BJ (cell line): ENCODE data around the gene COMMD2. TPM values are rescaled to one million over a fixed set of nuclear protein-coding genes. Genes with fewer than 3 reads are reported as not detected.

Experiments
- CTCF ChIA-PET: fragments of 350-600 bp; formaldehyde crosslinking; extraction: SDS; loops from one replicate; lab custom pipeline; 2021; ENCODE audit warnings: antibody characterized with exemption, inconsistent platforms; lab: Yijun Ruan, JAX
- POLR2A ChIA-PET: fragments of 300-600 bp; sonication (Branson Sonifier 250); formaldehyde crosslinking; extraction: SDS; loops from one replicate; lab custom pipeline; 2021; ENCODE audit warnings: antibody characterized with exemption; lab: Charles Lee
- DNase-seq: peaks from one replicate; pipeline ENCODE4 v3.0.0-alpha.2; 2011; ENCODE audit warnings: low read depth
- H3K27me3 ChIP-seq: 2 replicates; pipeline ENCODE4 v1.6.0; 2011; ENCODE audit warnings: low read length; ENCODE audit not compliant: control insufficient read depth, insufficient read depth
- H3K36me3 ChIP-seq: 2 replicates; pipeline ENCODE4 v1.5.1; 2011; ENCODE audit warnings: low read length; ENCODE audit not compliant: control insufficient read depth, insufficient read depth
- H3K4me3 ChIP-seq: 2 replicates; pipeline ENCODE4 v1.5.1; 2011; ENCODE audit warnings: low read depth, mild to moderate bottlenecking, control low read depth, low read length
- CTCF ChIP-seq: IDR thresholded peaks from 2 replicates; pipeline ENCODE4 v1.5.1; 2011; ENCODE audit warnings: low read depth, mild to moderate bottlenecking, control low read depth, inconsistent platforms, low read length, moderate library complexity; ENCODE audit not compliant: insufficient read depth
- polyA plus RNA-seq: library from polyadenylated mRNA; depleted of rRNA; stranded (reverse); fragments of >200 nt; gene quantifications from 2 replicates; pipeline ENCODE4 v1.2.3, GENCODE V29; 2011; rRNA removed
- small RNA-seq: library from RNA; depleted of rRNA; stranded (forward); fragments of <200 nt; gene quantifications from one replicate; pipeline ENCODE3, GENCODE V24; 2012; ENCODE audit warnings: low replicate concordance, low read depth; ENCODE audit not compliant: insufficient read length

The COMMD2 gene
- polyA plus RNA-seq, 1 experiment = 31.2 TPM

GRCh38 chr3:149702691-149703441 lies 49.4 kb downstream of the COMMD2 start:
- ChIA-PET POLR2A (interaction anchor here (0.6 kb wide), 1 partner anchor 99 kb away, joined by 20 read pairs; no protein-coding TSS in a partner anchor), CTCF (interaction anchor here (0.6 to 5.1 kb wide), 4 partner anchors 15 to 190 kb away, joined by 3 to 25 read pairs (median 4); no protein-coding TSS in a partner anchor)
- peak; percentile 92 for DNase-seq
- Histone ChIP-seq H3K4me3 (no peak overlapping the region), H3K36me3 (no peaks in the 10 kb centered on the region), H3K27me3 (no peaks in the 10 kb centered on the region)
- no peak for TF ChIP-seq CTCF

- CTCF ChIA-PET = interaction anchor here (0.6 to 1.6 kb wide), 2 partner anchors 133 to 164 kb away, joined by 4 to 5 read pairs; no protein-coding TSS in a partner anchor
- no peak overlapping the region for H3K4me3 ChIP-seq
- DNase-seq = no peak
Observed at GRCh38 chr3:149701977-149702350, 50.3 kb downstream of the COMMD2 start.

DNA sequence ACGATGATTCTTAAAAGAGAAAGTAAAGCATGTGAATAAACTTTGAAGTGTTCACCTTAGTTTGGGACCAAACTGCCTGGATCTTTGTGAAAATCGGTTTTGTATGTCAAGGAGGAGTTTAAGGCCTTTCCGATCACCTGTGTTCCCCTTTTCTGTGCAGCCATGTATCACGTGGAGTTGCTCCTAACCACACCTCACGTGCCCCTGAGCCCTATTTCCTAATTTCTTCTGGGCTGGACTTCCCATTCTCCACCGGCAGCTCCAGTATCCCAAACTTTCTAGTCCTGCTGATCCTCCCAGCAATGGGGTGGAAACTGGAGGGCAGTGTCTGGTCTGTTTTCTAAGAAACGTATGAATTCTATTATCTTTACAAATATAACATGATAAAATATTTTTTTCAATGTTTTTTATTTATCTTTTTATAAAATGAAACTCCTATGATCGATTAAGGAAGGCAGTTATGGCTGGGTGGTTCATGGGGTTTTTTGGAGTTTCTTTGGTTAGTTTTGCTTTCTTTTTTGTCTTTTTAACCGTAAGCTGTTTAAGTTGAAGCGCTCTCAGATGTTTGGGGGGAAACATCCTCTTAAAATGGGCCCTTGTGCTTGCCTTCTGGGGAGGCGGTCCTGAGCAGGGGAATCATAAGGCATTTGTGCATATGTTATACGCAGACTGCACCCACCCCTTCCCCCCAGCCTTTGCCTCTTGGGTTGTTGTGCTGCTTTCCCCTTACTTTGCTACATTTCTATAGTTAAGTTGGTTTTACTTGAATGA lies 50.9 kb downstream of the COMMD2 start:
- CTCF ChIA-PET = interaction anchor here (0.6 to 1.0 kb wide), 2 partner anchors 43 to 164 kb away, joined by 3 to 4 read pairs; partner anchors contain the start of gene WWTR1
- POLR2A ChIA-PET = no interaction called here

More at GRCh38 chr3:149701977-149702350, 50.3 kb downstream of the COMMD2 start:
- TF ChIP-seq CTCF = no peak
- Histone ChIP-seq H3K27me3 (no peaks in the 10 kb centered on the region), H3K36me3 (no peaks in the 10 kb centered on the region)
- POLR2A ChIA-PET = no interaction called here

More for the DNA sequence above, 50.9 kb downstream of the COMMD2 start:
- no peak for TF ChIP-seq CTCF
- Histone ChIP-seq H3K27me3 (no peaks in the 10 kb centered on the region), H3K4me3 (no peak overlapping the region), H3K36me3 (no peaks in the 10 kb centered on the region)
- no peak for DNase-seq

Small RNA genes lying within 50 kb of the gene (small RNA-seq; reads per million reads assigned to genes)
- not detected for gene RNU6-507P

Other genes starting within 250 kb of the COMMD2 start
- gene WWTR1, start 94.5 kb downstream of the COMMD2 start, polyA plus RNA-seq = 94.5 and 119 TPM in 2 replicates
- gene ANKUB1, start 40.1 kb upstream of the COMMD2 start, polyA plus RNA-seq = not detected in 2 replicates
- 30.7 and 54.1 TPM in 2 replicates for gene RNF13, start 60.7 kb upstream of the COMMD2 start, polyA plus RNA-seq
- 195 and 307 TPM in 2 replicates for gene PFN2, start 218.4 kb upstream of the COMMD2 start, polyA plus RNA-seq